ENCODE data around the gene SHISAL1.

SHISAL1 gene

DNA sequence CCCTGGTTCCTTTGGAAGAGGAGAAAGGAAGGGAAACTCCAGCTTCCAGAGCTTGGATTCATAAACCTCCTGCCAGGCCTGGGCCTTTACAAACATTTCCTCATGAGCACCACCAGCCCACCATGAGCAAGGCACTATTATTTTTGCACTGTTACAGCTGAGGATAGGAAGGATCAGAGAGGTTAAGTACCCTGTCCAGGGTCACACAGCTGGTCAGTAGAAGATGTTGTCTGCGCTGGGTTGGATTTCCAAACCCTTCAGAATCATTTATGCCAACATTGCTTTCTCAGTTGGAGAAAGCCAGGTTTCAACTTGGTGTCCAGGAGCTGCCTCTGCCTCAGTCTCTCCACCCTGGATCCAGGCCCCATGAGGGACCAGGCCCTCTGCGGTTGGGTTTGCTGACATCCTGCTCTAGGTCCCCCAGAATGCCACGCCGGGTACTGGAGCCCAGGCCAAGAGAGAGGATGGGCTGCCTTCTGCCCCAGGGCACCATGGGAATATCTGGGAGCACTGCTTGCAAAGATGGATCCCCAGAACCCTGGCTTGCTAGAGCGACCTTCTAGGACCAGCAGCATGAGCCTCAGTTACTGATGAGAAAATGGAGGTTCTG is 29.7 kb upstream of the SHISAL1 start:
- no peak for DNase-seq (ENCODE audit: low read depth)

DNA sequence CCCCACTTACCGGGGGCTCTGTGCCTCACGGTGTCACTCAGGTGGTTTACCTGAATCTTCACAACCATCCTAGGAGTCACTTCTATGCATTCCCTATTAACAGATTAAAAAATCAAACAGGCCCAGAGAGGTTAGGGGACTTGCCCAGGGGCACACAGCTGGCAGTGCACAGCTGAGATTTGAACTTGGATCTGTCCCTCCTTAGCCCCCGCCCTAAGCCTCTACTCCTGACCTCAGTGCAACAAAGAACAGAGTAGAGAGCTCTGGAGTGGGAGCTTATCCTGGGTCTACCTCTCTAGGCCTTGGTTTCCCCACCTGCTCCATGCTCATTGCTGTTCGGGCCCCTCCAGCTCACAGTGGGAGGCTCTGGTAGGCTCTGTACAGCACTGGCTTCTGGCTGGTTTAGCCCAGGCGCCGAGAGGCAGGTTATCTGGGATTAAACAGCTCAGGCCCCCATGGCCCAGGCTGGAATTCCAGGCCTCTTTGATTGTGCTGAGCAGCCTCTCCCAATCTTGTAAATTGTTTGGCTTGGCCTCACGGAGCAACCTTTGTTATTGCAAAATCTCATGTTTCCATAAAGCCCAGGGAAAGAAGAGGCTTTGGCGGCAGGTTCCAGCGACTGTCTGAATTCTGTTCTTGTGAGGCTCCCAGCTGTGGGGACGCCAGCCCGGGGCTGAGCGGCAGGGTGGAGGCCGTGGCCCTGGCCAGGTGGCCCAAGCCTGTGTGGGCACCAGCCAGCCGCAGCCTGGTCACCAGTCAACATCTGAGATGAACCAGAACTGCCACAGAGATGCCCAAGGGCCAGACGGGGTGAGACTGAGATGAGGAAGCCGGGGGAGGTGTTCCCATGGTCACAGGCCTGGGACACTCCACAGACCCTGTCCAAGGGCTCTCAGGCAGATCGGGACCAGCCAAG is 28.9 kb upstream of the SHISAL1 start:
- no peak for DNase-seq (ENCODE audit: low read depth)

DNA sequence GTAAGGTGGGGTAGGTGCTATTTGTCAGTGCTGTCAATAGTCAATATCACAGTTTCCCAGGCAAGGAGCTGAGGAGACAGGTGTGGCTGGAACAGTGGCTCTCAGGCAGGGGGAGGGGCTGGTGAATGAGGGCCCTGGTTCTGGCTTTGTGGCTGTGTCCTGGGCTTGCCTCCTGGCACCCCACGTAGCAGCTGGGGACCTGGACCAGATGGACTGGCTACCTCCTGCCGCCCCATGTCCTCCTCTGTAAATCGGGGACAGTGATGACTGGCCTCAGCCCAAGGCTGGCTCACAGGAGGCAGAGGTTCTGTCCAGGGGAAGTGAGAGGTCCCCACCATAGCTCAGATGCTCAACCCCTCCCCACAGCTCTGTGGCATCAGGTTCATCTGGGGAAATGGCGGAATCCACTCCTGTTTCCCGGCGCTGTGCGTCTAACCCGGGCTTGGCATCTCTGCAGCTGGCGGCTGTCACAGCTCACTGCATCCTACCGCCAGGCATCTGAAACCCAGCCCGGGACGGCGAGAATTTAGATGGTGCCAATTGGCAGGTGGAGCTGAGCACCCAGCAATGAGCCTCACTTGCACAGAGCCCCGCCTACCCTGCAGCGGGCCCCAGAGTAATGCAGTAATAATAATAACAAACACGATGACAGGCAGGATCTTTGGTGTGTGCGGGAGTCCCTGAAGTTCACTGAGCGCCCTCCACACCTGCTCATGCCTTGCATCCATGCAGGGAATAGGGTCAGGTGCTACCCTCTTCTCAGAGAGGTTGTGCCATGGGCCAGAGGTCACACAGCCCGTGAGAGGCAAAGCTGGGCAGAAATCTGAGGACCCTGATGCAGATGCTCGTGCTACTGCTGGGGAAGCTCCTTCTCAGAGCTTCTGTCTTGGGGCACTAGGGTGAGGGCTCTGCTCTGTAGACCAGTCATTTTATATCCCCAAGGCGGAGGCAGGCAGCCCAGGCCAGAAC is 27.8 kb upstream of the SHISAL1 start:
- no peak for DNase-seq (ENCODE audit: low read depth)

DNA sequence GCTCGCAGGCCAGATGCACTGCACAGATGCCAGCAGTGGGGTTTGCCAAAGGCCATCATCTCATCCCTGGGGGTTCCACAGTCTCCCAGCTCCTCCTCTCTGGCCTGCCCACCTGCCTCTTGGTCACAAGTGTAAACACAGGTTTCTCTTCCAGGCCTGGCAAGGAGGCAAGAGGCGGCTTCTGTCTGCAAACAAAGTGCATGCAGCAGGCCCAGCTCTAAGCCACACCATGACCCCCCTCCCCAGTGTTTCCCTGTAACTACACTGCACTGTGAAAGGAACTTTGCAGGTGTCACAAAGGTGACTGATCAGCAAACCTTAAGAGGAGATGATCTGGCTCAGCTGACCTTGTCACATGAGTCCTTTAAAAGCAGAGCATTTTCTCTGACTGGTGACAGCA is 26.2 kb upstream of the SHISAL1 start:
- DNase-seq (ENCODE audit: low read depth), result no peak

DNA sequence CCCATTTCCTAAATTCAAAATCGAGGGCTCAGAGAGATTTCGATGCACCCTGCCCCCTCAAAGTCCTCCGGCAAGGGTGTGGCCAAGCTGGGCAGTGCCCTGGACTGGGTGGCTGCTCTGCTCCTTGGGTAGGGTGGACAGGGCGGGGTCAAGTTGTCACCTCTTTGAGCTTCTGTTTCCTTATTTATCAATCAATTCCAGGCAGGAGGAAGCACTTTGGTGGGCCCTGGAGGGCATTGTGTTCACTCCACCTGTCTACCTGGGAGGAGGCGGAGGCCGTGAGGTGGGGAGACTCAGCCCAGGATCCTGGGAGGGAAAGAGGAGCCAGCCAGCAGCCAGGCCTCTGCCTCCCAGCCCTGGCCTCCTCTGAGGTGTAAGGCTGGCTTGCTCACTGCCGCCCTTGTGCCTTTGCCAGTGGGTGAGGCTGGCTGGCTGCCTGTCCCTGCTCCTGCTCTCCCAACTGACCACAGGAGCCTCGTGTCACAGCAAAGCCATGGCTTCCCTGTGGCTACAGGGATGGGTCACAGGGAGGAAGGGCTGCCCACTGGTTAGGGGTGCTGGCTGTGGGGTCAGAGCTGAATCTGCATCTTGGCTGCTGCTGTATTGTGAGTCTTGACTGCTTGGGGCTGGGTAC is 25.5 kb upstream of the SHISAL1 start:
- no peak for DNase-seq (ENCODE audit: low read depth)

DNA sequence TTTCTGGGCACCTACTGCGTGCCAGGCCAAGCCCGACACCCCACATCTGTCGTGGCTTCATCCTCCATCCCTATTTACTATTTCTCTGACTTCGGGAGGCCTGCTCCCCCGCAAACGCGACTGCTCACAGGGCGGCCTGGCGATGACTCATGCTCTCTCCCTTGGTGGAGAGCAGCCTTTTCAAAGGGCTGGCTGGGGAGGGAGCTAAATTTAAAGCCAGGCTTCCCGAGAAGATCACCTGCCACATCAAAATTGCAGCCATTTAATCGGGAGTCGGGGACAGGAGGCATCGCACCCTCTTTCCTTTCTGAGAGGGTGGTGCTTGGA is 24.9 kb upstream of the SHISAL1 start:
- no peak for DNase-seq (ENCODE audit: low read depth)

DNA sequence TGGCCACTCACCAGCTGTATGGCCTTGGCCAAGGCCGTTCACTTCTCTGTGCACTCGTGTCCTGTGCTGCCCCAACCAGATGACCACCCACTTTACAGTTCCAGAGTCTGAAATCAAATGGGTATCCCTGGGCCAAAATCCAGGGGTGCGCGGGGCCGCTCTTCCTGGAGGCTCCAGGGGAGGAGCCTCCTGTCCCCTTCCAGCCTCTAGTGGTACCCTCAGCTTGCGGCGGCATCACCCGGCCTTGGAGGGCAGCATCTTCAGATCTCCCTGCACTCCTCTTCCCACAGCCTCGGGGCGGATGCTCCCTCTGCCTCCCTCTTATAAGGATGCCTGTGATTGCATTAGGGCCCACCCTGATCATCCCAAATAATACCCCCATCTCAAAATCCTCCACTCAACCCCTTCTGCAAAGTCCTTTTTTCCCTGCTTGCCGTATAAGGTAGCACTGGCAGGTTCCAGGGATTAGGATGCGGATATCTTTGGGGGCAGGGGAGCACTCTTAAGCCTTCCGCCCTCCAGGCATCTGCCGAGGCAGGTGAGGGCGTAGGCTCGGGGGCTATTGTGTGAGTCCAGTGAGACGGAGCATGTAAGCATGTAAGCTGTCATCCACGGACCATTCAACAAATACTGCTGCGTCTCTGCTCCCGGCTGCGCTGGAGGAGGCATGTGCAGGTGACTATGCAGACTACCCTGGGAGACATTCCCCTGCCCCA is 24.4 kb upstream of the SHISAL1 start:
- no peak for DNase-seq (ENCODE audit: low read depth)

DNA sequence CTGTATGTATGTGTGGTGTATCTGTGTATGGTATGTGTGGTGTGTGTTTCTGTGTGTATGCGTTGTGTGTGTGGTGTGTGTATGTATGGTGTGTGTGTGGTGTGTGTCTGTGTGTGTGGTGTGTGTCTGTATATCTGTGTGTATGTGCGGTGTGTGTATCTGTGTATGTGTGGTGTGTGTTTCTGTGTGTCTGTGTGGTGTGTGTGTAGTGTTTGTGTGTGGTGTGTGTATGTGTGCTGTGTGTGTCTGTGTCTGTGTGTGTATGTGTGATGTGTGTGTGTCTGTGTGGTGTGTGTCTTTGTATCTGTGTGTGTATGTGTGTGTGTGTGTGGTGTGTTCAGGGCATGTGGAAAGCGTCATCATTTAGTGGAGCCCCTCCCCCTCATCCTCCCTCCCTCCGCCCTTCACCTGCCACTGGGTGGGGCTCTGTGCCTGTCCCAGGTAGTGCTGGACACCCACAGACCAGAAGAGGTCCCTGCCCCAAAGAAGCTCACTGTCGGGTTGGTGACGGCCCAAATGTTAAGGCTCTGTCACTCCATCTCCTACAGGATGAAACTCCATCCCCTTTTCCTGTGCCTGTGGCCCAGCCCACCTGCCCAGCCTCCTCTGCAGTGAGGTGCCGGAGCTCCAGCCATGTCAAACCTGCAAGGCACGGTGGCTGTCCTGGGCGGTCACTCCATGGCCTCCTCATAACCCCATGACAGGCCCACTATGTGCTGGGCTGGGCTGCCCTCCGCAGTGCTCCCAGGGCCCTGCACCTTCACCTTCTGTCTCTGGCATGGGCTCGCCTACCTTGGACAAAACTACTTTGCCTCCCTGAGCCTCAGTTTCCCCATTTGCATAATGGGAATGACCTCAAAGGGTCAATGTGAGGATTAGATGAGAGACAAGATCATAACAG is 23.4 kb upstream of the SHISAL1 start:
- DNase-seq (ENCODE audit: low read depth), result no peak

DNA sequence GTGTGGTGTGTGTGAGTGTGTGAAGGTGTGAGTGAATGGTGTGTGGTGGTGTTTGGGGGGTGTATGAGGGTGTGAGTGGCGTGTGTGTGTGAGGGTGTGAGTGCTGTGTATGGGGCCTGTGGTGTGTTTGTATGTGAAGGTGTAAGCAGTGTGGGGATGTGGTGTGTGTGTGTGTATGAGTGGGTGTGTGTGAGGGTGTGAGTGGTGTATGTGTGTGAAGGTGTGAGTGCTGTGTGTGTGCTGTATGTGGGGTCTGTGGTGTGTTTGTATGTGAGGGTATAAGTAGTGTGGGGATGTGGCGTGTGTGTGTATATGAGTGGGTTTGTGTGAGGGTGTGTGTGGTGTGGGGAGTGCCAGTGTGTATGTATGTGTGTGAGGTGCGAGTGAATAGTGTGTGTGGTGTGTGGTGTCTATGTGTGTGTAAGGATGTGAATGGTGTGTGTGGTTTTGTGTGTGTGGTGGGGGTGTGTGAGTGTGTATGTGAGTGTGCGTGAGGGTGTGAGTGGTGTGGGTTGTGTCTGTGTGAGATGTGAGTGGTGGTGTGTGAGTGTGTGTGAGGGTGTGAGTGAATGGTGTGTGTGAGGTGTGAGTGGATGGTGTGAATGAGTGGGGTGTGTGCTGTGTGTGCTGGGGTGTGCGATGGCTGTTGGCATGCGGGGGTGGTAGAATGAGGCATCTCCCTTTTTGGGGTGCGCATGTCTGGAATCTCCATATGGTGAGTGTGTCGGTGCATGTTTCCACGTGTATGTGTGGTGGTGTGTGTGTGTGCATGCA is 22.5 kb upstream of the SHISAL1 start:
- DNase-seq (ENCODE audit: low read depth), result no peak

DNA sequence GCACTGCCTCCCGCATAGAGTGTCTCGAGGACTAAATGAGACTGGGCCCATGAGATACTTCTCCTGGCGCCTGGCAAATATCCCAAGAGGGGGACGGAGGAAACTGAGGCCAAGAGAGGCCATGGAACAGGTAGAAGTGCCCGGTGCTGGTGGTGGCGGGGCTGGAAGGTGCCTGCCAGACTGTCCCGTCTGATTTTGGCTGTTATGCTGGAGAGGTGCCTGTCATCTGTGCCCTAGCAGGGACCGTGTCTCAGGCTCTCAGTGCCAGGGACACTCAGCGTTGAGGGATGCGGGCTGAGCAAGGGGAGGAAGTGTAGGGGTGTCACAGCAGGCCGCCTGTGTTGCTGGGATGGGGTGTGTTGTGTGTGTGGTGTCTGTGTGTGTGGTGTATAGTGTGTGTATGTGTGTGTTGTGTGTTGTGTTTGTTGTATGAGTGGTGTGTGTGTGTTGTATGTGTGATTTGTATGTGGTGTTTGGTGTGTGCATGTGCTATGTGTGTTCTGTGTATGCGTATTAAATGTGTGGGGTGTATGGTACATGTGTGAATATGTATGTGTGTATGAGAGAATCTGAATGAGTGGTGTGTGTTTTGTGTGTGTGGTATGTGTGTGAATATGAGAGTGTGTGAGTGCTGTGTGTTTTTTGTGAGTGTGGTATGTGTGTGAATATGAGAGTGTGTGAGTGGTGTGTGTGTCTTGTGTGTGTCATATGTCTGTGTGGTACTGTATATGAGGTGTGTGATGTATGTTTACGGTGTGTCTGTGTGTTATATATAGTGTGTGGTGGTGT is 21.3 kb upstream of the SHISAL1 start:
- DNase-seq (ENCODE audit: low read depth), result no peak

DNA sequence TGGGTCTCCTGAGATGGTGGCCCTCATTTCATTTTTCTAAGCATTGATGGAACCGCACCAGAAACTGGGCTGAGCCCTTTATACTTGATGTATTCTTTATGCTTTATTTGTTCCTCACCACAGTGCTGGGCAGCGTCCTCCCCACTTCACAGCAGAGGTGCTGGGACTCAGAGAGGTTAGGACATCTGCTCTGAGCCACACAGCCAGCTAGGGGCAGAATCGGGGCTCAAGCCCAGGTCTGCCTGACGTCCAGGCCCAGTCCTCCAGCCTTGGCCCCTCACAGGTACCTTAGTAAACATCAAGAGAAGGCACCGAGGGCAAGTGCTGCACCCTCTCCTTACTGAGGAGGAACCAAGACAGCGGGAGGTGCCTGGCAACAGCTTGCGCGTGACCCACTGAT is 20.2 kb upstream of the SHISAL1 start:
- no peak for DNase-seq (ENCODE audit: low read depth)

DNA sequence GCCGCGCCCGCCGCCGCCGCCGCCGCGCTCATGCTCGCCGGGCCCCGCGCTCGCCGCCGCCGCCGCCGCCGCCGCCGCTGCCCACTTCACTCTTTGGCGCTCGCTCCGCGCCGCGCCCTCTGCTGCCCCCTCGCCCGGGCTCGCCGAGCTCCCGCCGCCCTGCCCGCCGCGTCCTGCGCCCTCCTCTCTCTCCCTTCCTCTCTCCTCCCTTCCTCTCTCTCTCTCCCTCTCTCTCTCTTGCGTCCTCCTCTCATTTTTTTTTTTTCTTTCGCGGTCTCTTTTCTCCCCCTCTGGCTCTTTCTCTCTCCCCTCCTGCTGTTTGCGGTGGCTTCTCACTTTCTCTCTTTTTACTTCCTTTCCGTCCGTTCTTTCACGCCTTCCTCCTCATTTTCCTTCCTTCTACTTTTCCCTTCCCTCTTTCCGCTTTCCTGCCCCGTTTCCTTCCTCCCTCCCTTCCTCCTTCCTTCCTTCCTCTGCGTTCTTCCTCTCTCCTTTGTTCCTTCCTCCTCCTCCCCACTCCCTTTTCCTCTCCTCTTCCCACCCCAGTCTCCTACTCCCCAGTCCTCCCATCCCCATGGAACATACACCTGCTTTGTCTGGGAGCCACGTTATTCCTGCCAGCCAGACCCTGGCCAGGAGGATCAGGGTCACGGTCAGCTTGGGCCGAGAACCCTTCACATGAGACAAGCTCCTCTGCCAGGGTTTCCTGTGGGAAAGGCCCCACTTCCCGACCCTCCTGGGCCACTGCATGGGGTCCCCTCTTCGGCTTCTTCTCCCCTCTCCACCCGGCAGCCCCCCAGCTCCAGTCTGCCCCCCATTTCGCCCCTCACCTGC is 19.3 kb upstream of the SHISAL1 start:
- DNase-seq (ENCODE audit: low read depth), result no peak

DNA sequence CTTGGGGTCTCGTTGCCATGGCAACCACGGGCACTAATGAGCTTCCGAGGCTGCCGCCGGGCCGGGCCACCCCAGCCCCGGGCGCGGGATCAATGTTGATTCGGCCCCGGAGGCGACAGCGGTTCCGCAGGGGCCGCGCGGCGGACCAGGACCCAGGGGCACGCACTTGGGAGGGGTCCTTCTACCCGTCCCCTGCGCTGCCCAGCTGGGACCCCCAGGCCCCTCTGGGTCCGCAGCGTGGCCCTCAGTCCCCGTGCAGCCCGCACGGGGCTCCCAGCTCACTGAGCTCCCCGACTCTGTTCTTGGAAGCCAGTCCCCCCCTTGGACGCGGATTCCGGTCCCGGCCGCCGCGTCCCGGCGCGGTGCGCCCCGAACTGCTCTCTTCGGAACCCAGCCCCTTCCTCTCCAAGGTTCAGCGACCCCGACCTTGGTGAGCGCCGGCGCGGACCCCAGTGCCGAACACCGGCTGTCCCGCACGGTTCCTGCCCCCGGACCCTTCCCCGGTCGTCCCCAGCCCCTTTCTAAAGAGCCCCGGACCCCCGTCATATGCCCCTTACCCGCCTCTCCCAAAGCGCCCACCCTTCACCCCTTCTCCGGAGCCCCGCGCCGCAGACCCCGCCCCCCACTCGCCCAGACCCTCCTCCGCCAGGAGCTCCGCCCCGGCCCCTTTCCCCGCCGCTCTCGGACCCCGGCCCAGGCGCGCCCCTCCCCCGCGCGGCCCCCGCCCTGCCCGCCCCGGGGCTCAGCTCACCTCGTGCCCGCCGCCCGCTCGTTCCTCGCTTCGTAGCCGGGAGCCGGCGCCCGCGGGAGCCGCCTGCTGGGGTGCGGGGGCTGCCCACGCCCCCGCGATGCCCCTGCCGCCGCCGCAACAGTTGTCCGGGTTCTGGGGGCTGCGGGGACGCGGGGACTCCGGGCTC is 18.3 kb upstream of the SHISAL1 start:
- no peak for DNase-seq (ENCODE audit: low read depth)

DNA sequence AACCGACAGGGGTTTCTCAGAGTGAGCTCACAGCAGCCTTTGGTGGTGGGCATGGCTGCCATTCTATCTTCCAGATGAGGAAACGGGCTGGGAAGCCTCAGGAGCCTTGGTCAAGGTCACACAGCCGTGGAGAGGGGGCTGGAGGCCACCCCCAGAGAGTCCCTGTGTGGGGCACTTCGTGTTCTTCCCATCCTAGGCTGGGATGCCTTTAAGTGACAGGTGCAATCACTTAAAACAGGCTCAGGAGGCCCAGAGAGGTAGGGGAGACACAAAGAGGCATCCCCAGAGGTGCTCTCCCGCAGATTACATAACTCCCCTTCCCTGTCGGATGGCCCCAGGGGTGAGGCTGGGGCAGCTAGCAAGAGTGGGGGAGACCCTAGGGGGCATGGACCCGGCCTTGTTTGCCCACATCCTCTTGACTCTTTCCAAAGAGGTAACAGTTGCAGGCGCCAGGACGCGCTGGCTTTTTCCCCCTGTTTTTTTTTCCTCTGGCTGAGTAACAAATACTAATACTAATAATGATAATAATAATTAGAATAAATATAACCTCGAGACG is 17.5 kb upstream of the SHISAL1 start:
- no peak for DNase-seq (ENCODE audit: low read depth)

DNA sequence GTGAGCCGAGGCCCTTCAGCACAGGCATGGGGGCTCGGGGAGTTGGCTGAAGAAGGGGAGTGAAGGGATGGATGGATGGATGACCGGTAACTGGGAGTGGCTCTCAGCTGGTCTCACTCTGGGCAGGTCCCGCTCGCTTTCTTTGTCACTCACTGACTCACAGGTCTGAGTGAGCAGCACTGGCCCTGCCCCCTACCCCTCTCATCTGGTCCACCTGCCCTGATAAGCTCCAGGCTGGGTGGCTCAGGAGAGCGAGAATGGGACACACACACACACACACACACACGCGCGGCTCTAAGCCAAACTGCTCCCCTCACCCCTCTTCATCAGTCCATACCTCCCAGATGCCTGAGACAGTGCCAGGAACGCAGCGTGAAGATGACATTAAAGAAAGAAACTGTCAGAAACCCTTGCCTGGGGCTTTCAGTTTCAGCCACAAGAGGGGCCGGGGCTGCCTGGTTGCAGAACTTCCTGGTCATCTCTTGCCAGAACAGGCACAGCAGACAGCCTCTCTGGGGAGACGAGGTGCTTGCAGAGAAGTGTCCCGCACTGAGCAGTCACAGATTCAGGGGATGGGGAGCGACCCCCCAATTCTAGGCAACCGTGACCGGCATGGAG is 16.5 kb upstream of the SHISAL1 start:
- DNase-seq (ENCODE audit: low read depth), result no peak

DNA sequence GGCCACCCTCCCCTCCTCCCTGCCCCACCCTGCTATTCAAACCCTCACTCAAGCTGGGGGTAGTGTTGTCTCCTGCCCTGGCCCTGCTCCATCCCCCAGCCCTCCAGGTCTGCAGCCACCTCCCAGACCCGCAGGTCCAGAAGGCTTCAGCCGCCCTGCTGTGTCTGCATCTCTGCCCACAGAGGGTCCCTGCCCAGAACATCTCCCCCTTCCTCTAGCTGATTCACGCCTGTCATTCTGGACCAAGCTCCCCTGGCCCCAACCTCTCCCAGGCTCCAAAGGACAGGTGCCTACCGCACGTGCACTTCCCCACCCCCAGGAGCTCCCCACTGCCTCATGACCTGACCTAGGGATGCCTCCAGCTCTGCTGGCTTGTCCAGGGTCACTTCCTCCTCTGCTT is 16.0 kb upstream of the SHISAL1 start:
- DNase-seq (ENCODE audit: low read depth), result no peak
